KG1 (cell line): ENCODE measurements around the gene CCNJL.

Source experiments
- DNase-seq: peaks from one replicate; lab custom pipeline; 2025; lab: John Stamatoyannopoulos, UW

CCNJL gene

GRCh38 chr5:160290751-160291150 is 21.6 kb downstream of the CCNJL start:
- no peak for DNase-seq

DNA sequence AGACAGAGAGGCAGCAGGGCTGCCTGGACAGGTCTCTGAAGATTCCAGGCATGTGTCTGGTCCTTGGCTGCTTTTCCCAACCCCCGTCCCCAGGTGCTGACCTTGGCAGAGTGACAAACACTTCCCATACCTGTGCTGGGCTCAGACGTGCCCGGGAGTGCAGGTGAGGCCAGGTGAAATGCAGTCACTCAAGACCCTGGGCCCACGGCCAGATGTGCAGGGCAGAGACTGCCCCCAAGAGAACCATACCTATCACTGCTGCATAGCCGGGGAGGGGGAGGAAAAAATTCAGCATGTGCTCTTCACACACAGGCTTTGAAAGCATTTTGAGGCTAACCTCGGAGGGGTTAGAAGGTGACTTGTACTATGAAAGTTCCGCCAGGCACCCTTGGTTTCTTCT is 22.6 kb downstream of the CCNJL start:
- no peak for DNase-seq

- DNase-seq: no peak
Observed at GRCh38 chr5:160289356-160289651, 23.1 kb downstream of the CCNJL start.

- DNase-seq: no peak
Observed at GRCh38 chr5:160287378-160288051, 24.8 kb downstream of the CCNJL start.

GRCh38 chr5:160286947-160287346 is 25.4 kb downstream of the CCNJL start:
- no peak for DNase-seq

DNA sequence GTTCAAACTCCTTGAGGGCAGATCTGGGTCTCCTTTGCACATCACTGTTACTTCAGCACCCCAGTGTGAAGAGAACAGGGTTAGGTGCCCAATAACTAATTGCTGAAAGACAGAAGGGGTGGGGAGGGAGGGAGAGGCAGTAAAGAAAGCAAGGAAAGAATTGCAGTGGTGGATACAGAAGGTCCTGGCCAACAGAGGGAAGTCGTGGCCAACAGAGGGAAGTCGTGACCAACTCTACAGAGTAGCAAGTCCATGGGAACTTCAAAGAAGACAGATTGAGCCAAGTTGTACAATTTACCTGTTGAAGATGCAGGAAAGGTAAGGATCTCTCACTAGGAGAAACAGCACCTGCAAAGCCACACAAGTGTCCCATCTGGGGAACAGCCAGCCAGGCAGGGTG is 27.0 kb downstream of the CCNJL start:
- DNase-seq: no peak

GRCh38 chr5:160284291-160284873 is 28.0 kb downstream of the CCNJL start:
- no peak for DNase-seq

GRCh38 chr5:160281275-160281674 is 31.1 kb downstream of the CCNJL start:
- DNase-seq: no peak

- no peak for DNase-seq
Observed at GRCh38 chr5:160280384-160281095, 31.8 kb downstream of the CCNJL start.

- no peak for DNase-seq
Observed at GRCh38 chr5:160278343-160278742, 34.0 kb downstream of the CCNJL start.

GRCh38 chr5:160274483-160274931 is 37.9 kb downstream of the CCNJL start:
- no peak for DNase-seq

DNA sequence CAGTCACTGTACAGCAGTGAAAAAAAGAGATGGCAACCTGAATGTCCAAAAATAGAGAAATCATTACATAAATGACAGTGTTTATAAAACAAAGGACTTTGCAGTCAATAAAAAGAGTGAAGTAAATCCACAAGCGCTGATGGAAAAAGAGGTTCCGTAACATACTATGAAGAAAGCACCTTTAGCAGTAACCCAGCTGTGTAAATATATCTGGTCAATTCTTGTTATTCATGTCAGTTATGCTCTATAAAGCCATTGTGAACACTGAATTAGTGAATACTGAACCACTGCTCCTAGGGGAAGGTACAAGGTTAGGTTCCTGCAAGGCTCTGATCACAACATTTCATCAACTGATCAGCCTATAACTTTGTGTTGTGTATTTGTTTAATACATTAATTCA is 39.5 kb downstream of the CCNJL start:
- DNase-seq: no peak

GRCh38 chr5:160272264-160272663 is 40.1 kb downstream of the CCNJL start:
- no peak for DNase-seq

DNA sequence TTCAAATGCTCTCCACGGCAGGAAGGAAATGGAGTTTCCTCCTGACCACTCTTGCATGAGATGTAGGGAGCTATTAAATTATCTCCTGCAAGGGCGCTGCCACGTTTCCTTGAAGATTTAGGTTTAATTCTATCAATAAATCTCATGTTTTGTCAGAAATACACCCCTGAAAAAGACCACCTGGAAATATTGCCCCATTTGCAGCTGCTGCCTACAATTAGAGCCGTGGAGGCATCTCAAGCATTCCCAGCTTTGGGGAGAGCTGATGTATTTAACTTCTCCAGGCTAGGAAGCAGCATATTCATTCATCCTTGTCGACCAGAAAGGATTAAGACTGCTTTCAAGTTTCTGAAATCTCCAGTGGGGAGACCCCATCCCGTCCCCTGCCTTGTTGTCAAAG is 40.5 kb downstream of the CCNJL start:
- no peak for DNase-seq

DNA sequence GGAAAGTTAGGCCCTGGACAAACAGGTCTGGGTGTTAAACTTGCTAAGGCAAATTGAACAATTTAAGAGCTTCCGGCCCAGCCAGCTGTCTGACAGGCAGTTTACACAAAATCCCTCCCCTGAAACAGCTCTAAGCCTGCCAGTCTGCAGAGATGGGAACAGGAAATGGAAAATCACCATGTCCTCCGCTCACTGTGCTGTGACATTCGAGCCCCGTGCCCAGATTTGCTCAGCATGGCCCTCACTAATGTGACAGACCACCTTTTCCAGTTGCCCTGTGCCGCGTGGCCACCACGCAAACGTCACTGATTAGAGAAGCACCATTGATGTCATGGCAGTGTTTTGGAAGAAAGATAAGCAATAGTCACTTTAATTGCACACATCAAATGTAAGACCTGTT is 41.0 kb downstream of the CCNJL start:
- DNase-seq: no peak

- no peak for DNase-seq
Observed at GRCh38 chr5:160270704-160271103, 41.7 kb downstream of the CCNJL start.

GRCh38 chr5:160269017-160269416 is 43.3 kb downstream of the CCNJL start:
- no peak for DNase-seq

GRCh38 chr5:160268121-160268520 is 44.2 kb downstream of the CCNJL start:
- no peak for DNase-seq

- DNase-seq: no peak
Observed at GRCh38 chr5:160266752-160267345, 45.5 kb downstream of the CCNJL start.

DNA sequence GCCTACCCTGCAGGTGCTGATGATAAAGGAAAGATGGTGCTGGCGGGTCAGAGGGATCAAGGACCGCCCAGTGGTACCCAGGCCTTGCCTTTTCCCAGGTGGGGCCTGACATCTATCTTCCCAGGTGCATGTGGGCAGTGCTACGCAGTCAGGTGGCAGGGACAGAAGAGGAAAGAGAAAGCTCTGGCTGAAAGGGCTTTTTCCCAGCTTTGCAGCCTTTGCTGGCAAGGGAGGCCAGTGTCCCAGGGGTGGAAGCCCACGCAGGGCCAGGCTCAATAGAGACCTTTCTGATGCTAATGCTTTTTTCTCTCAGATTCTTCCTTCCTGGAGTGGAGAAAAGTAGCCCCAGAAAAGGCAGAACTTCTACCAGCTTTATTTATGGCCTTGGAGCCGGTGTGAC is 46.3 kb downstream of the CCNJL start:
- DNase-seq: no peak

- DNase-seq: no peak
Observed at GRCh38 chr5:160263326-160263855, 49.0 kb downstream of the CCNJL start.

GRCh38 chr5:160262151-160263074 is 50.0 kb downstream of the CCNJL start:
- no peak for DNase-seq
